T-cell (primary cell): Measurements from ENCODE around the gene GRHL3. TPM values are rescaled to one million over a fixed set of nuclear protein-coding genes. Genes with fewer than 3 reads are reported as not detected.
A peak's percentile ranks its signal among the peaks of the same experiment; 100 is the strongest.

ENCODE experiments used
- ATAC-seq, 4 experiments: fragments of 200-7000 bp in 3 of 4; fragments of 150-1000 bp in 1 of 4; cut with Tn5 transposase; replicated peaks in 1 of 4; 1 replicate in 3 of 4; 2 replicates in 1 of 4; pipeline ENCODE4 v1.10.0; 2021; ENCODE audit warnings: moderate library complexity in 3 of 4, mild to moderate bottlenecking in 2 of 4, moderate number of reproducible peaks in 1 of 4
- CTCF ChIA-PET, 2 donors: fragments of 300-600 bp; sonication (Branson Sonifier 250); formaldehyde crosslinking; loops; one replicate each; lab custom pipeline; 2022; ENCODE audit warnings: antibody characterized with exemption in 2 of 2; lab: Charles Lee
- POLR2A ChIA-PET, 2 donors: fragments of 300-600 bp; sonication (Branson Sonifier 250); formaldehyde crosslinking; loops; one replicate each; lab custom pipeline; 2022; ENCODE audit warnings: antibody characterized with exemption in 2 of 2; lab: Charles Lee
- DNase-seq, 35 experiments: peaks; one replicate each; pipeline versions ENCODE4 v3.0.0 to v3.0.0-alpha.2; 2013 to 2023
- H3K27ac ChIP-seq: one replicate; pipeline ENCODE4 v1.5.1; 2013; ENCODE audit warnings: low read length
- H3K27me3 ChIP-seq, 2 experiments: replicated peaks in 1 of 2; 1 replicate in 1 of 2; 2 replicates in 1 of 2; pipeline versions ENCODE4 v1.6.1 to v1.7.0; 2013; ENCODE audit warnings: low read length in 1 of 2, mixed read lengths in 1 of 2; ENCODE audit not compliant: control insufficient read depth in 2 of 2, insufficient read depth in 2 of 2; ENCODE audit errors: extremely low read depth in 1 of 2
- H3K36me3 ChIP-seq, 2 donors: 1 replicate in 1 of 2; 2 replicates in 1 of 2; pipeline versions ENCODE4 v1.6.1 to v1.7.0; 2013; ENCODE audit warnings: low read length in 1 of 2; ENCODE audit not compliant: control insufficient read depth in 2 of 2, insufficient read depth in 1 of 2; ENCODE audit errors: extremely low read depth in 1 of 2
- H3K4me1 ChIP-seq, 2 experiments: 1 replicate in 1 of 2; 2 replicates in 1 of 2; pipeline versions ENCODE4 v1.6.1 to v1.7.0; 2013; ENCODE audit warnings: low read length in 2 of 2, mixed read lengths in 1 of 2; ENCODE audit not compliant: insufficient read depth in 2 of 2, control insufficient read depth in 1 of 2; ENCODE audit errors: extremely low read depth in 1 of 2
- H3K4me3 ChIP-seq, 2 donors: 1 replicate in 1 of 2; 2 replicates in 1 of 2; pipeline versions ENCODE4 v1.5.1 to v1.7.0; 2013; ENCODE audit warnings: mild to moderate bottlenecking in 2 of 2, low read length in 1 of 2, moderate library complexity in 1 of 2; ENCODE audit not compliant: control insufficient read depth in 1 of 2; ENCODE audit errors: extremely low read depth in 1 of 2
- H3K9me3 ChIP-seq: 2 replicates; pipeline ENCODE4 v1.7.0; 2013
- H3K27ac Mint-ChIP-seq, 2 donors: one replicate each; pipeline ENCODE4 v1.8.0; 2020 to 2021; ENCODE audit warnings: mild to moderate bottlenecking in 2 of 2, mixed read lengths in 2 of 2
- H3K27me3 Mint-ChIP-seq, 2 donors: one replicate each; pipeline ENCODE4 v1.8.0; 2021 to 2022; ENCODE audit warnings: mixed read lengths in 2 of 2
- H3K36me3 Mint-ChIP-seq: one replicate; pipeline ENCODE4 v1.8.0; 2021; ENCODE audit warnings: mixed read lengths
- H3K4me1 Mint-ChIP-seq, 3 donors: one replicate each; pipeline ENCODE4 v1.8.0; 2020 to 2022; ENCODE audit warnings: mixed read lengths in 3 of 3, mild to moderate bottlenecking in 1 of 3
- H3K4me3 Mint-ChIP-seq, 3 donors: one replicate each; pipeline ENCODE4 v1.8.0; 2020 to 2022; ENCODE audit warnings: mild to moderate bottlenecking in 3 of 3, mixed read lengths in 3 of 3, moderate library complexity in 3 of 3
- H3K9me3 Mint-ChIP-seq, 3 donors: one replicate each; pipeline ENCODE4 v1.8.0; 2020 to 2022; ENCODE audit warnings: mixed read lengths in 3 of 3
- WGBS: methylation state at CpG from one replicate; pipeline ENCODE4 v1.1.5; 2013; ENCODE audit warnings: missing lambda C conversion rate; ENCODE audit not compliant: insufficient coverage; 5-methylcytosine and 5-hydroxymethylcytosine counted together
- total RNA-seq, 35 experiments: library from RNA in 6 of 35; stranded (reverse) in 6 of 35; fragments of 120-200 nt in 1 of 35; gene quantifications; one replicate each; pipeline versions ENCODE4 v1.2.1 to v1.2.4 and lab custom pipeline; 2013 to 2026

The GRHL3 gene
- total RNA-seq, 5 donors from 2014 or later (not counting 1 experiment from before 2014, with no cell fraction given), result not detected

- no peak for ATAC-seq
- WGBS, result 79% methylated on average over 2 of the region's 2 CpGs
- no peak overlapping the region for H3K4me3 Mint-ChIP-seq
- H3K27me3 ChIP-seq, result peaks cover 0 to 39% of the 10 kb centered on the region in 2 experiments
- POLR2A ChIA-PET, result no interaction called here
- peak in 1 of 35 experiments; percentile 16 for DNase-seq
- no peak overlapping the region for H3K27ac ChIP-seq
- H3K9me3 ChIP-seq, result no peaks in the 10 kb centered on the region
- peaks cover 9 to 46% of the 10 kb centered on the region in 2 donors for H3K27me3 Mint-ChIP-seq
- no peaks in the 10 kb centered on the region for H3K36me3 Mint-ChIP-seq
- H3K4me3 ChIP-seq, result no peak overlapping the region
- H3K9me3 Mint-ChIP-seq, result no peaks in the 10 kb centered on the region
- H3K27ac Mint-ChIP-seq, result no peak overlapping the region
- H3K36me3 ChIP-seq, result no peaks in the 10 kb centered on the region
- H3K4me1 Mint-ChIP-seq, result peaks cover 42 to 48% (median 45%) of the 10 kb centered on the region in 3 donors
- CTCF ChIA-PET, result no interaction called here
- H3K4me1 ChIP-seq, result peaks cover 20 to 47% of the 10 kb centered on the region in 2 experiments
These were observed 4.1 kb downstream of the GRHL3 start for GRCh38 chr1:24323281-24323680.

- H3K27me3 Mint-ChIP-seq, result peaks cover 2 to 31% of the 10 kb centered on the region in 2 donors
These were observed 5.7 kb downstream of the GRHL3 start for GRCh38 chr1:24324903-24325302.

GRCh38 chr1:24325587-24326449, 6.7 kb downstream of the GRHL3 start:
- WGBS, result 90% methylated on average over 3 of the region's 7 CpGs
- Histone ChIP-seq H3K36me3 (no peaks in the 10 kb centered on the region), H3K4me3 (no peak overlapping the region), H3K9me3 (no peaks in the 10 kb centered on the region), H3K27ac (no peak overlapping the region), H3K27me3 (peaks cover 0 to 27% of the 10 kb centered on the region in 2 experiments), H3K4me1 (peaks cover 11 to 26% of the 10 kb centered on the region in 2 experiments)
- no peaks in the 10 kb centered on the region for H3K36me3 Mint-ChIP-seq
- H3K4me3 Mint-ChIP-seq, result no peak overlapping the region
- no peak for DNase-seq
- ChIA-PET CTCF (no interaction called here), POLR2A (no interaction called here)
- H3K9me3 Mint-ChIP-seq, result no peaks in the 10 kb centered on the region
- H3K4me1 Mint-ChIP-seq, result peaks cover 17 to 23% (median 19%) of the 10 kb centered on the region in 3 donors
- no peak for ATAC-seq
- H3K27ac Mint-ChIP-seq, result no peak overlapping the region
- peaks cover 0 to 22% of the 10 kb centered on the region in 2 donors for H3K27me3 Mint-ChIP-seq

More at GRCh38 chr1:24324903-24325302, 5.7 kb downstream of the GRHL3 start:
- WGBS, result 87% methylated on average over 5 of the region's 6 CpGs
- POLR2A ChIA-PET, result no interaction called here
- no peaks in the 10 kb centered on the region for H3K36me3 Mint-ChIP-seq
- H3K9me3 Mint-ChIP-seq, result no peaks in the 10 kb centered on the region
- H3K27me3 ChIP-seq, result peaks cover 0 to 31% of the 10 kb centered on the region in 2 experiments
- H3K4me3 ChIP-seq, result no peak overlapping the region
- H3K27ac Mint-ChIP-seq, result no peak overlapping the region
- DNase-seq (no peak), ATAC-seq (no peak)
- peaks cover 26 to 32% (median 28%) of the 10 kb centered on the region in 3 donors for H3K4me1 Mint-ChIP-seq
- no peaks in the 10 kb centered on the region for H3K36me3 ChIP-seq
- H3K27ac ChIP-seq, result no peak overlapping the region
- no peak overlapping the region for H3K4me3 Mint-ChIP-seq
- H3K9me3 ChIP-seq, result no peaks in the 10 kb centered on the region
- peaks cover 12 to 35% of the 10 kb centered on the region in 2 experiments for H3K4me1 ChIP-seq
- CTCF ChIA-PET, result no interaction called here

GRCh38 chr1:24327486-24327885, 8.3 kb downstream of the GRHL3 start:
- POLR2A ChIA-PET, result no interaction called here

GRCh38 chr1:24327891-24328290, 8.7 kb downstream of the GRHL3 start:
- no peak for DNase-seq
- Mint-ChIP-seq H3K36me3 (no peaks in the 10 kb centered on the region), H3K27ac (no peak overlapping the region), H3K4me1 (peaks cover 2 to 4% (median 3%) of the 10 kb centered on the region in 3 donors), H3K4me3 (no peak overlapping the region), H3K9me3 (no peaks in the 10 kb centered on the region), H3K27me3 (peaks cover 0 to 15% of the 10 kb centered on the region in 2 donors)
- Histone ChIP-seq H3K27me3 (peaks cover 0 to 15% of the 10 kb centered on the region in 2 experiments), H3K9me3 (no peaks in the 10 kb centered on the region), H3K27ac (no peak overlapping the region), H3K4me1 (peaks cover under 1 to 5% of the 10 kb centered on the region in 2 experiments), H3K4me3 (no peak overlapping the region), H3K36me3 (no peaks in the 10 kb centered on the region)
- WGBS, result no CpG with 5 or more reads among the region's 2 CpGs
- no peak for ATAC-seq
- ChIA-PET POLR2A (no interaction called here), CTCF (interaction anchor here in 1 of 2 donors (0.6 kb wide), 1 partner anchor 124 kb away, joined by 6 read pairs; no protein-coding TSS in a partner anchor)

More at GRCh38 chr1:24327486-24327885, 8.3 kb downstream of the GRHL3 start:
- H3K27ac ChIP-seq, result no peak overlapping the region
- H3K9me3 Mint-ChIP-seq, result no peaks in the 10 kb centered on the region
- CTCF ChIA-PET, result interaction anchor here in 1 of 2 donors (0.6 kb wide), 1 partner anchor 124 kb away, joined by 6 read pairs; no protein-coding TSS in a partner anchor
- no peaks in the 10 kb centered on the region for H3K9me3 ChIP-seq
- no peak overlapping the region for H3K4me3 Mint-ChIP-seq
- no peak for DNase-seq
- peaks cover 6 to 8% (median 7%) of the 10 kb centered on the region in 3 donors for H3K4me1 Mint-ChIP-seq
- peaks cover 0 to 17% of the 10 kb centered on the region in 2 donors for H3K27me3 Mint-ChIP-seq
- no peak overlapping the region for H3K4me3 ChIP-seq
- H3K27me3 ChIP-seq, result peaks cover 0 to 18% of the 10 kb centered on the region in 2 experiments
- H3K27ac Mint-ChIP-seq, result no peak overlapping the region
- no peak for ATAC-seq
- no peaks in the 10 kb centered on the region for H3K36me3 ChIP-seq
- H3K4me1 ChIP-seq, result peaks cover 4 to 9% of the 10 kb centered on the region in 2 experiments
- H3K36me3 Mint-ChIP-seq, result no peaks in the 10 kb centered on the region

- no peak overlapping the region for H3K27ac Mint-ChIP-seq
- no peak overlapping the region for H3K4me3 Mint-ChIP-seq
- no peaks in the 10 kb centered on the region for H3K36me3 ChIP-seq
- peaks cover 0 to 1% (median 0%) of the 10 kb centered on the region in 3 donors for H3K4me1 Mint-ChIP-seq
- no peak overlapping the region for H3K27ac ChIP-seq
- H3K4me1 ChIP-seq, result peaks cover 0 to 4% of the 10 kb centered on the region in 2 experiments
- POLR2A ChIA-PET, result no interaction called here
- DNase-seq (no peak), ATAC-seq (no peak)
- peaks cover 3 to 12% of the 10 kb centered on the region in 2 donors for H3K27me3 Mint-ChIP-seq
- no peaks in the 10 kb centered on the region for H3K9me3 ChIP-seq
- CTCF ChIA-PET, result no interaction called here
- no peaks in the 10 kb centered on the region for H3K9me3 Mint-ChIP-seq
- 75% methylated on average over 9 of the region's 9 CpGs for WGBS
- H3K36me3 Mint-ChIP-seq, result no peaks in the 10 kb centered on the region
- H3K27me3 ChIP-seq, result peaks cover 0 to 15% of the 10 kb centered on the region in 2 experiments
- no peak overlapping the region for H3K4me3 ChIP-seq
These were observed 10.2 kb downstream of the GRHL3 start for GRCh38 chr1:24329331-24329730.
